ENCODE data around the gene RNF31. TPM values are rescaled to one million over a fixed set of nuclear protein-coding genes. Genes with fewer than 3 reads are reported as not detected.

Gene RNF31
- total and polyA plus RNA-seq, 2 of the 13 experiments (the other 11 are each of a cell fraction or from before 2014, with no cell fraction given) = 48.2 to 86.8 TPM

DNA sequence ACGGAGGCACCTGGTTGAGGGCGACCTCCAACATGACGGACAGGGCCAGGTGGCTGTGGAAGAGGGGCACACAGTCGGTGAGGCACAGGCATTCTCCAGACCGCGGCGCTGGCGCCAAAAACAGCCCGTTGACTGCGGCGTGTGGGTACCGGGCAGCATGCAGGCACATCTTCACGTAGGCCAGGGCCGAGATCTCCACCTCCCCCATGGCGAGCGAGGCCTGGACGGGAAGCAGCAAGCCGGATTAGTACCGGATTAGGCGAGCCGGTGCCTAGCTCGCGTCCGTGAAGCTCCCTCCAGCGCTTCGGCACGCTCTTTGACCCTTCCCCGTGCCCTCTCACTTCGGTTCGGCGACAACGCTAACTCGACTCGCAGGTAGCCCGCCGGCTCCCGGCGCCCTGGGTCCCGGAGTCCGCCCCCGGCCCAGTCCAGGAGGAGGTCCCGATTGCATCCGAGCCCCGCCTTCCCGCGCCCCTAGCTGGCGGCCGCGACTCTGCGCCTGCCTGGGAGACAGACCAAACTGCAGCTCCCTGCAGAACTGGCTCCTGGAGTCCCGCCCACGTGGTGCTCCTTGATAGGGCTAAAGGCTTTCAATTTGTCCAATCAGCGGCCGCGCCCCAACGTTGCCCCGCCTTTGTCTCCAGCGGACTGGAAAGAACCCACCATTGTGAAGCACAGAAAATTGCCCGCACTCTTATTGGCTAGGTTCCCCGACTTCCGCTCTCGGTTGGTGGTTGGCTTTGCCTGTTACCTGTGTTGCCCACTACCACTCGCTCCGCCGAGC is 6.0 kb upstream of the RNF31 start, which contains the start of gene EMC9 (continued):
- TF ChIP-seq, protein P1, sequence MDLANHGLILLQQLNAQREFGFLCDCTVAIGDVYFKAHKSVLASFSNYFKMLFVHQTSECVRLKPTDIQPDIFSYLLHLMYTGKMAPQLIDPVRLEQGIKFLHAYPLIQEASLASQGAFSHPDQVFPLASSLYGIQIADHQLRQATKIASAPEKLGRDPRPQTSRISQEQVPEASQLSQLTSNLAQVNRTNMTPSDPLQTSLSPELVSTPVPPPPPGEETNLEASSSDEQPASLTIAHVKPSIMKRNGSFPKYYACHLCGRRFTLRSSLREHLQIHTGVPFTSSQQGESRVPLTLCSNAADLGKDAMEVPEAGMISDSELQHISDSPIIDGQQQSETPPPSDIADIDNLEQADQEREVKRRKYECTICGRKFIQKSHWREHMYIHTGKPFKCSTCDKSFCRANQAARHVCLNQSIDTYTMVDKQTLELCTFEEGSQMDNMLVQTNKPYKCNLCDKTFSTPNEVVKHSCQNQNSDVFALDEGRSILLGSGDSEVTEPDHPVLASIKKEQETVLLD (CRISPR knock-in tag; IDR thresholded peaks at IDR 0.05; ENCODE audit: low read depth) = no peak
- peak; percentile 95 for TF ChIP-seq ZNF724P (CRISPR knock-in tag; IDR thresholded peaks at IDR 0.05; ENCODE audit: borderline replicate concordance)
- TF ChIP-seq CENPBD1 (CRISPR knock-in tag; IDR thresholded peaks at IDR 0.05; ENCODE audit: borderline replicate concordance, low read depth) = no peak
- TF ChIP-seq, protein P2, sequence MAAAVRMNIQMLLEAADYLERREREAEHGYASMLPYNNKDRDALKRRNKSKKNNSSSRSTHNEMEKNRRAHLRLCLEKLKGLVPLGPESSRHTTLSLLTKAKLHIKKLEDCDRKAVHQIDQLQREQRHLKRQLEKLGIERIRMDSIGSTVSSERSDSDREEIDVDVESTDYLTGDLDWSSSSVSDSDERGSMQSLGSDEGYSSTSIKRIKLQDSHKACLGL (CRISPR knock-in tag; IDR thresholded peaks at IDR 0.05) = peak; percentile 95
- TF ChIP-seq KAT7 (CRISPR knock-in tag; IDR thresholded peaks at IDR 0.05; ENCODE audit: borderline replicate concordance) = no peak; the same call in 1 of the 2 replicates
- peak; percentile 49 to 63 for TF ChIP-seq MAFK (conservative IDR thresholded peaks at IDR 0.05 in 1 of 2, IDR thresholded peaks at IDR 0.05 in 1 of 2; ENCODE audit: low read length in 2 of 2)
- no peak for TF ChIP-seq ZNF224 (CRISPR knock-in tag; IDR thresholded peaks at IDR 0.05)
- TF ChIP-seq SP2 (CRISPR knock-in tag; IDR thresholded peaks at IDR 0.05) = no peak
- TF ChIP-seq TP53 (CRISPR knock-in tag; conservative IDR thresholded peaks at IDR 0.05) = peak; percentile 15; the same call in 1 of the 2 replicates
- TF ChIP-seq, protein P3, sequence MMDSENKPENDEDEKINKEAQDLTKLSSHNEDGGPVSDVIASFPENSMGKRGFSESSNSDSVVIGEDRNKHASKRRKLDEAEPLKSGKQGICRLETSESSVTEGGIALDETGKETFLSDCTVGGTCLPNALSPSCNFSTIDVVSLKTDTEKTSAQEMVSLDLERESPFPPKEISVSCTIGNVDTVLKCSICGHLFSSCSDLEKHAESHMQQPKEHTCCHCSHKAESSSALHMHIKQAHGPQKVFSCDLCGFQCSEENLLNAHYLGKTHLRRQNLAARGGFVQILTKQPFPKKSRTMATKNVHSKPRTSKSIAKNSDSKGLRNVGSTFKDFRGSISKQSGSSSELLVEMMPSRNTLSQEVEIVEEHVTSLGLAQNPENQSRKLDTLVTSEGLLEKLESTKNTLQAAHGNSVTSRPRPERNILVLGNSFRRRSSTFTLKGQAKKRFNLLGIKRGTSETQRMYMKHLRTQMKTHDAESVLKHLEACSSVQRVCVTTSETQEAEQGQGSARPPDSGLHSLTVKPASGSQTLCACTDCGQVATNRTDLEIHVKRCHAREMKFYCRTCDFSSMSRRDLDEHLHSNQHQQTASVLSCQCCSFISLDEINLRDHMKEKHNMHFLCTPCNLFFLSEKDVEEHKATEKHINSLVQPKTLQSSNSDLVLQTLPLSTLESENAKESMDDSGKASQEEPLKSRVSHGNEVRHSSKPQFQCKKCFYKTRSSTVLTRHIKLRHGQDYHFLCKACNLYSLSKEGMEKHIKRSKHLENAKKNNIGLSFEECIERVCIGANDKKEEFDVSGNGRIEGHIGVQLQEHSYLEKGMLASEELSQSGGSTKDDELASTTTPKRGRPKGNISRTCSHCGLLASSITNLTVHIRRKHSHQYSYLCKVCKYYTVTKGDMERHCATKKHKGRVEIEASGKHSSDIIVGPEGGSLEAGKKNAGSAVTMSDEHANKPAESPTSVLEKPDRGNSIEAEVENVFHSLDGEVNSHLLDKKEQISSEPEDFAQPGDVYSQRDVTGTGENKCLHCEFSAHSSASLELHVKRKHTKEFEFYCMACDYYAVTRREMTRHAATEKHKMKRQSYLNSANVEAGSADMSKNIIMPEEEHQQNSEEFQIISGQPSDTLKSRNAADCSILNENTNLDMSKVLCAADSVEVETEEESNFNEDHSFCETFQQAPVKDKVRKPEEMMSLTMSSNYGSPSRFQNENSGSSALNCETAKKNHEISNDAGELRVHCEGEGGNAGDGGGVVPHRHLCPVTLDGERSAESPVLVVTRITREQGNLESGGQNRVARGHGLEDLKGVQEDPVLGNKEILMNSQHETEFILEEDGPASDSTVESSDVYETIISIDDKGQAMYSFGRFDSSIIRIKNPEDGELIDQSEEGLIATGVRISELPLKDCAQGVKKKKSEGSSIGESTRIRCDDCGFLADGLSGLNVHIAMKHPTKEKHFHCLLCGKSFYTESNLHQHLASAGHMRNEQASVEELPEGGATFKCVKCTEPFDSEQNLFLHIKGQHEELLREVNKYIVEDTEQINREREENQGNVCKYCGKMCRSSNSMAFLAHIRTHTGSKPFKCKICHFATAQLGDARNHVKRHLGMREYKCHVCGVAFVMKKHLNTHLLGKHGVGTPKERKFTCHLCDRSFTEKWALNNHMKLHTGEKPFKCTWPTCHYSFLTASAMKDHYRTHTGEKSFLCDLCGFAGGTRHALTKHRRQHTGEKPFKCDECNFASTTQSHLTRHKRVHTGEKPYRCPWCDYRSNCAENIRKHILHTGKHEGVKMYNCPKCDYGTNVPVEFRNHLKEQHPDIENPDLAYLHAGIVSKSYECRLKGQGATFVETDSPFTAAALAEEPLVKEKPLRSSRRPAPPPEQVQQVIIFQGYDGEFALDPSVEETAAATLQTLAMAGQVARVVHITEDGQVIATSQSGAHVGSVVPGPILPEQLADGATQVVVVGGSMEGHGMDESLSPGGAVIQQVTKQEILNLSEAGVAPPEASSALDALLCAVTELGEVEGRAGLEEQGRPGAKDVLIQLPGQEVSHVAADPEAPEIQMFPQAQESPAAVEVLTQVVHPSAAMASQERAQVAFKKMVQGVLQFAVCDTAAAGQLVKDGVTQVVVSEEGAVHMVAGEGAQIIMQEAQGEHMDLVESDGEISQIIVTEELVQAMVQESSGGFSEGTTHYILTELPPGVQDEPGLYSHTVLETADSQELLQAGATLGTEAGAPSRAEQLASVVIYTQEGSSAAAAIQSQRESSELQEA (CRISPR knock-in tag; IDR thresholded peaks at IDR 0.05; ENCODE audit: not compliant biosample characterization) = peak; percentile 97
- TF ChIP-seq ZFYVE20 (CRISPR knock-in tag; IDR thresholded peaks at IDR 0.05; ENCODE audit: borderline replicate concordance, low read depth) = 0 out of 2 replicates have a peak, but pooled peaks have one; percentile 31
- TF ChIP-seq RFX3 (CRISPR knock-in tag; IDR thresholded peaks at IDR 0.05) = no peak; the same call in 1 of the 2 replicates
- 0 out of 2 replicates have a peak, but pooled peaks have one; percentile 95 for TF ChIP-seq HDAC2 (CRISPR knock-in tag; IDR thresholded peaks at IDR 0.05)
- no peak; the same call in none of the 2 replicates for TF ChIP-seq HBP1 (CRISPR knock-in tag; IDR thresholded peaks at IDR 0.05; ENCODE audit: low read depth)
- TF ChIP-seq ZNF333 (CRISPR knock-in tag; IDR thresholded peaks at IDR 0.05; ENCODE audit: borderline replicate concordance) = peak; percentile 98
- no peak for TF ChIP-seq SRSF9 (IDR thresholded peaks at IDR 0.05; ENCODE audit: borderline replicate concordance, insufficient read depth, low read depth, low read length, poor library complexity, severe bottlenecking)

Data from HepG2 (cell line).